Ammon's horn (tissue), 1 donor: ENCODE data around the gene C10orf105.

ENCODE experiments used
- DNase-seq: peaks from one replicate; pipeline ENCODE4 v3.0.0-alpha.2; 2016; ENCODE audit warnings: low spot score

Gene C10orf105

DNA sequence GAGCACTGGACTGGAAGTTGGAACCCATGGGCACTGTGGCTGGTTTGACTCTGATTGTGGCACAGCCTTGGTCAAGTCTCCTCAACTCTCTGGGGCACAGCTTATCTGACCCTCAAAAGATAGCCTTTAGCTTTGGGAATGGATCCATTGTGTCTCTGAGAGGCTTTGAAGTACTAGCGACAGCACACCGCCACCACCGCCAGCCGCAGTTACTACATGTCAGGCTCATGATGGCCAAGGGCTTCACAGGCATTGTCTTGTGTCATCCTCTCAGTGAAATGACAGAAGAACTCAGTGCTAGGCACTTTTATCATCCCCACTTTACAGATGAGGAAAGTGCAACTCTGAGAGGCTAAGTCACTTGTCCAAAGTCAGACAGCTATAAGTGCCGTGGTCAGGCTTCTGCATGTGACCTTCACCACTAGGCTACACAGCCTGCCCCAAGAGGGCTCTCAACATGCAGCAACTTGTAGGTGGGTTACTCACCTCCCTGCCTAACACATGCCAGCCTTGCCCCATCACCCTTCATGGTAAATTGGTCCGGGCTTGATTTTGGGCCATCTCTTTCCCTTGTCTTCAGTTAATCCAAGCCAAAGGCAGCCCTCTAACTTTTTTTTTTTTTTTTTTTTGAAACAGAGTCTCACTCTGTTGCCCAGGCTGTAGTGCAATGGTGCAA is 44.1 kb downstream of the C10orf105 start:
- no peak for DNase-seq

DNA sequence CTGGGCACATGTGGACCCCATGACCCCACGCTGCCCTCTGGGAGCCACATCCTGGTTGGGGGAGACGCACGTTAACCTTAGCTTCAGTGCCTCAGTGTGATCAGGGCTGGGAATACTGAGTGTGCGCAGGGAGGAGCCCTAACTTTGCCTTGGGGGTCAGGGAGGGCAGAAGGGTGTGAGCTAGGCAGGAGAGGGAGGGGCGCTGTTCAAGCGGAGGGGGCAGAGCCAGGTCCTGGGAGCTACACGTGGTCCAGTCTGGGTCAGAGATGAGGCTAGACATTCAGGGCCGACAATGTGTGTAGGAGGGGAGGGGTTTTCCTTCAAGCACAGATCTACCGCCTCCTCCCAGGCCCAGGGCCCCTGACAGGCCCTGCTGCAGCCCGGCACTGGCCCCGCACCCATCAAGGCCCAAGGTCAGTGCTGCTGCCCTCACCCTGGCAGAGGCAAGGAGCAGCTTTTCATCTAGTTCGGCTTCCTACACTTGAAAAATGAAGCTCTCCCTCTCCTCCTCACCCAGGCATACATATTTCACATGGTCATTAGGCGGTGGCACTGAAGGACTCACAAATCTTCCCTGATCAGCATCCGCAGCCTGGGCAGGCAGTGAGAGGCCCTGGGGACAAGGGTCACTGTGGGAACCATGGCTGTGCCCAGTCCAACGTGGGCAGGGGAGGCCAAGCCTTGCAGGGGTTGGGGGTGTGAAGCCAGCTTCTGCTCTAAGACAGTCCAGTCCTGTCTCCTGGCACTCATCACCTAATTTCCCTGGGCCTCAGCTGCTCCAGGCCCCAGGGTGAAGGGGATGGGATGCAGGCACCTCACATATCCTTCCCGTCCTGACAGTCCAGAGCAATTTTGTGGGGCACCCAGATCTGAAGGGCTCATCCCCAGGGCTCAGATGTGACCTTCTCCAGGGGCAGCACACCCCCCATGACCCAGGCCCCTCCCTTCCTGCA is 47.3 kb downstream of the C10orf105 start:
- DNase-seq = no peak

DNA sequence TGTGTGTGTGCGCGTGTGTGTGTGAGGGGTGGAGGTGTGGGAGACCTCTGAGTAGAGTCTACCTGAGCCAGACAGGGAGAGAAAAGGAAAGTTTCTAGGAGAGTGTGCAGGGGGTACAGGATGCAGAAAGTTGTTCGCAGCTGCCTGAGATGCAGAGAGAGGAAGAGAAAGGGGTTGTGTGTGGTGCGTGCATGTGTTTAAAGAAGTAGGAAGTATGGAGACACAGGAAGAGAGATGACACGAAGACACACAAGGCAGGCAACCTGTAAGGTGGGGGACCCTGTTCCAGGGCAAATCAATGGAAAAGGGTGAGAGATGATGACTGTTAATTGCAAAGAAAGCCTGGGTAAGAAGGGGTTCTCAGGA is 52.2 kb downstream of the C10orf105 start:
- DNase-seq = no peak

DNA sequence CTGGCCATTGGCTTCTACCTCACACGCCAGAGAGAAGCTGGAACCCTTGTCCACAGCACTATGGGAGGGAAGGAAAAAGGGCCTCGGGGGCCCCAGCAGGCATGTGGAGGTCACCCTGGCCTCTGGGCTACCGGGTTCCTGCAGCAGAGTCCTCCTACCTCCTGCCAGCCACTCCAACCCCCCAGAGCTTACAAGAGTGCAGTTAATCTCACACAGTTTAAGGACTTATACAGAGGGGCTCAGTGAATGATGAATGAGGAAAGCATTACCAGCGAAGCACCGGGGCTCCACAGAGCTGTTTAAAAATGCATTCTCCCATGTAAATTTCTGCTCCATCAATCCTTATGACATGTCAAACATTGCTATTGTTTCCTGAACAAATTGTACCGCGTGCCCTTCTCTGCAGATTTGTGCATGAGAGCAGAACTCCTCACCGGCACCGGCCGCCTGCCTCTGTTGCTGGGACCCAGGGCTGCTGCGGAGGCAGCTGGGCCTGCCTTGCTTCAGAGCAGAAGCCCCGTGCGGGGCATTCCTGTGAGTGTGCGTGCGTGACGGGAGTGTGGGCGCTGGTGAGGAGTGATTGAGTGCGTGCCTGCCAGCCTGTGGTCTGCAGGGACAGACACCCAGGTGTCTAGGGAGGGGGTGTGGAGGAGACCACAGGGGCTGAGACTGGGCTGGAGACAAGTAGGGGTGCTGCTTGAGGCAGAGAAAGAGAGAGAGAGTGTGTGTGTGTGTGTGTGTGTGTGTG is 52.8 kb downstream of the C10orf105 start:
- DNase-seq = no peak

DNA sequence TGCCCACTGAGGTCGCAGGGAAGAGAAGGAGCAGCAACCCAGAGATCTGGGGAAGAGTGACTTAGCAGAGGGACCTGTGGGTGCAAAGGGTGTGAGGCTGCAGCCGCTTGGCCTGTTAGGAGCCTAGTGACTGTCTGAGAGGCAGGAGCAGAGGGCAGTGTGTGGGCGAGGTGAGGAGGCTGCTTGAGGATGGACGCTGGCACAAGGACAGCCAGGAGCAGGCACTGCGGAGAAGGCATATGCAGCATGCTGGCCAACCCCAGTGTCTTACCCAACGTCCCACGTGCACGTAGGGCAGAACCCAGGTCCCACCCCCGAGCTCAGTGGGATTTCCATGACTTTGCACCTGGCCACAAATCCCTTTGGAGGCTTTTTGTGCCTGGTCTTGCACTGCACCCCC is 54.1 kb downstream of the C10orf105 start:
- no peak for DNase-seq

DNA sequence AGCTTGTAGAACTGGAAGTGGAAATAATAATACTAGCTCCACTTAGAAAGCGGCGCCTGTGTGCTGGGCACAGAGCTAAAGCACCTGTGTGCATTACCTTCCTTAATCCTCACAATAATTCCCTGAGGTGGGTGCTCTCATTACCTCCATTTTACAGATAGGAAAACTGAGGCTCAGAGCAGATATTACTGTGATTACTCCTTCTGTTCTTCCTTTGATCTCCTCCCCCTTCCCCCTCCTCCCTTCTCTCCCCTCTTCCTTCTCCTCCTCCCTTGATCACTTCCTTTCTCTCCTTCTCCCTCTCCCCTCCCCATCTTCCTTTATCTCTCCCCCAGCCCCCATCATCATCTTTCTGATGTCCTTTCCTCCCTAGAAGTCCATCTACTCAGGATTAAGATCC is 55.0 kb downstream of the C10orf105 start:
- DNase-seq = no peak

DNA sequence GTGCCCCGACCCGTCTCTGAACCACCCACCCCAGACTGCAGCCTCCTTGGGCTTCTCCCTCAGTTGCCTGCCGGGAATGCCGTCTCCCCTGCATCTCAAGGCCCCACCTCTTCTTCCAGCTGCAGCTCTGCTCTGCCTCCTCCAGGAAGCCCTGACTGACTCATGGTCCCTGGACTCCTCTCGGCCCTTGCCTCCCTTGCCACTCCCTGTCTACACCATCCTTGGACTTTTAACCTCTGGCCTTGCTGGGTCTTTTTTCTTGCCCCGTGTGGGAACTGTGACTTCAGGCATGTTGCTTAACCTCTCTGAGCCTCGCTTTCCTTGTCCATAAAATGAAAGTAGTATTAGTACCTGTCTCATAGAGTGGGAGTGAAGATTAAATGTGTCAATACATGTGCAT is 56.3 kb downstream of the C10orf105 start:
- no peak for DNase-seq

DNA sequence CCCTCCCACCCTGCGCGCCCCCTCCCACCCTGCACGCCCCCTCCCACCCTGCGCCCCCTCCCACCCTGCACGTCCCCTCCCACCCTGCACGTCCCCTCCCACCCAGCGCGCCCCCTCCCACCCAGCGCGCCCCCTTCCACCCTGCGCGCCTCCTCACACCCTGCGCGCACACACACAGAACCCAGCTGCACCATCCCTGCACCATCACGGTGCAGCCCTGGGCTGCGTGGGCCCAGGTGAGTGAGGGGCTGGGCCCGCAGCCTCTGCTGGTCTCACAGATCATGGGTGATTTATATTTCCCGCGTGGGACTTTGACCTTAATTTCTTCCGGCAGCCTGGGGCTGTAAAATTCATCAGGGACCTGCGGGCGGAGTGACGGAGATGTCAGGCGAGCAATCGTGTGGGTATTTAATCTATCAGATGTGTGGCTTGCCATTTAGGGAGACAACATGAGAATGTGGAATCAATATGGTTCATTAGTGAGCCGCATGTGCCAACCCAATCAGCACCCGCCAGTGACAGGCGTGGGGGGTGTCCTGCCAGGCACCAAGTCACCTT is 57.7 kb downstream of the C10orf105 start:
- DNase-seq = no peak
